H1 (cell line): Measurements from ENCODE around the gene LIN28A. TPM values are rescaled to one million over a fixed set of nuclear protein-coding genes. Genes with fewer than 3 reads are reported as not detected.

Experiments
- CTCF ChIA-PET: fragments of 300-600 bp; sonication (Branson Sonifier 250); formaldehyde crosslinking; loops from one replicate; lab custom pipeline; 2021; ENCODE audit not compliant: partially characterized antibody; lab: Charles Lee
- POLR2A ChIA-PET: fragments of 300-600 bp; sonication (Branson Sonifier 250); formaldehyde crosslinking; loops from one replicate; lab custom pipeline; 2021; ENCODE audit warnings: inconsistent platforms; ENCODE audit not compliant: partially characterized antibody; lab: Charles Lee
- DNase-seq, 2 experiments: peaks; one replicate each; pipeline versions ENCODE4 v3.0.0 to v3.0.0-alpha.2; 2010 to 2022; ENCODE audit warnings: low spot score in 2 of 2, low read depth in 1 of 2, mixed read lengths in 1 of 2
- FAIRE-seq: peaks from 2 replicates; lab custom pipeline; 2011; peaks lifted over from hg19 to GRCh38; lab: Jason Lieb, UNC
- H2AFZ ChIP-seq: 2 replicates; pipeline ENCODE4 v1.8.1; 2012; ENCODE audit warnings: low read length, inconsistent platforms
- H2AK5ac ChIP-seq: 2 replicates; pipeline ENCODE4 v1.6.1; 2013; ENCODE audit warnings: low read depth, low read length
- H2BK120ac ChIP-seq: replicated peaks from 2 replicates; pipeline ENCODE3; 2013; ENCODE audit warnings: low read depth, low read length, inconsistent platforms
- H2BK12ac ChIP-seq: 2 replicates; pipeline ENCODE4 v1.6.1; 2013; ENCODE audit warnings: low read depth, low read length
- H2BK15ac ChIP-seq: 2 replicates; pipeline ENCODE4 v1.6.1; 2013; ENCODE audit warnings: low read length
- H2BK20ac ChIP-seq: 2 replicates; pipeline ENCODE4 v1.6.1; 2013; ENCODE audit warnings: low read length
- H2BK5ac ChIP-seq: 2 replicates; pipeline ENCODE4 v1.6.1; 2013; ENCODE audit warnings: low read depth, low read length
- H3K14ac ChIP-seq: 2 replicates; pipeline ENCODE4 v1.6.1; 2013; ENCODE audit warnings: inconsistent platforms; ENCODE audit not compliant: insufficient read length
- H3K18ac ChIP-seq: 2 replicates; pipeline ENCODE4 v1.6.1; 2013; ENCODE audit warnings: low read length; ENCODE audit errors: extremely low read depth
- H3K23ac ChIP-seq: 2 replicates; pipeline ENCODE4 v1.6.1; 2013; ENCODE audit warnings: inconsistent platforms; ENCODE audit not compliant: insufficient read length
- H3K23me2 ChIP-seq: 2 replicates; pipeline ENCODE4 v1.6.1; 2013; ENCODE audit warnings: low read depth, low read length
- H3K27ac ChIP-seq: 2 replicates; pipeline ENCODE4 v1.6.1; 2011; ENCODE audit warnings: low read depth, low read length, inconsistent platforms
- H3K27me3 ChIP-seq, 4 experiments: replicated peaks in 1 of 4; 1 replicate in 1 of 4; 2 replicates in 3 of 4; pipeline versions ENCODE4 v1.6.1 to v1.8.1; 2011 to 2013; ENCODE audit warnings: low read length in 3 of 4, mild to moderate bottlenecking in 3 of 4, inconsistent platforms in 2 of 4, mixed read lengths in 2 of 4, moderate library complexity in 1 of 4; ENCODE audit not compliant: control insufficient read depth in 3 of 4, insufficient read depth in 3 of 4; ENCODE audit errors: extremely low read depth in 1 of 4
- H3K36me3 ChIP-seq, 4 experiments: 2 replicates each; pipeline versions ENCODE4 v1.6.1 to v1.8.1; 2011 to 2013; ENCODE audit warnings: mild to moderate bottlenecking in 4 of 4, low read length in 3 of 4, moderate library complexity in 2 of 4, control low read depth in 1 of 4, inconsistent platforms in 1 of 4; ENCODE audit not compliant: insufficient read depth in 4 of 4, control insufficient read depth in 2 of 4
- H3K4ac ChIP-seq: replicated peaks from 2 replicates; pipeline ENCODE3; 2013; ENCODE audit warnings: low read length, low read depth, mixed read lengths, inconsistent platforms; ENCODE audit not compliant: insufficient read length
- H3K4me1 ChIP-seq, 4 experiments: replicated peaks in 1 of 4; 1 replicate in 1 of 4; 2 replicates in 3 of 4; pipeline versions ENCODE4 v1.6.1 to v1.8.1; 2011 to 2013; ENCODE audit warnings: low read length in 3 of 4, inconsistent platforms in 2 of 4, mixed read lengths in 1 of 4; ENCODE audit not compliant: insufficient read depth in 4 of 4, control insufficient read depth in 3 of 4
- H3K4me2 ChIP-seq, 2 experiments: 2 replicates each; pipeline versions ENCODE4 v1.6.1 to v1.8.1; 2011 to 2013; ENCODE audit warnings: low read depth in 2 of 2, low read length in 2 of 2, control low read depth in 1 of 2, inconsistent platforms in 1 of 2, mild to moderate bottlenecking in 1 of 2; ENCODE audit not compliant: insufficient read depth in 1 of 2
- H3K4me3 ChIP-seq, 4 experiments: fragments of 200-600, 300-600 bp in 1 of 4; sonication (generic), shearing (Covaris generic), sonication (Bioruptor Twin) in 1 of 4; 2 replicates each; pipeline versions ENCODE4 v1.5.1 to v1.8.1; 2011 to 2016; ENCODE audit warnings: low read length in 4 of 4, low read depth in 3 of 4, control low read depth in 2 of 4, inconsistent platforms in 2 of 4, mild to moderate bottlenecking in 2 of 4, mixed read lengths in 1 of 4, moderate library complexity in 1 of 4; ENCODE audit not compliant: insufficient read depth in 2 of 4; ENCODE audit errors: extremely low read depth in 1 of 4
- H3K56ac ChIP-seq: replicated peaks from 2 replicates; pipeline ENCODE3; 2013; ENCODE audit warnings: low read depth, mild to moderate bottlenecking, mixed read lengths, low read length, inconsistent platforms; ENCODE audit not compliant: insufficient read length
- H3K79me1 ChIP-seq: 2 replicates; pipeline ENCODE4 v1.6.1; 2013; ENCODE audit warnings: low read depth, low read length, control low read depth
- H3K79me2 ChIP-seq, 2 experiments: 2 replicates each; pipeline versions ENCODE4 v1.6.1 to v1.8.1; 2012 to 2013; ENCODE audit warnings: low read length in 2 of 2, mild to moderate bottlenecking in 2 of 2, inconsistent platforms in 1 of 2; ENCODE audit not compliant: insufficient read depth in 2 of 2, control insufficient read depth in 1 of 2
- H3K9ac ChIP-seq, 4 experiments: replicated peaks in 1 of 4; 1 replicate in 1 of 4; 2 replicates in 3 of 4; pipeline versions ENCODE4 v1.6.1 to v1.8.1; 2011 to 2013; ENCODE audit warnings: low read depth in 3 of 4, low read length in 3 of 4, control low read depth in 2 of 4, mild to moderate bottlenecking in 2 of 4, moderate library complexity in 2 of 4, inconsistent platforms in 1 of 4; ENCODE audit errors: extremely low read depth in 1 of 4
- H3K9me3 ChIP-seq, 2 experiments: 2 replicates each; pipeline versions ENCODE4 v1.6.1 to v1.8.1; 2012 to 2013; ENCODE audit warnings: mild to moderate bottlenecking in 2 of 2, moderate library complexity in 2 of 2, control low read depth in 1 of 2, inconsistent platforms in 1 of 2, low read depth in 1 of 2, low read length in 1 of 2, mixed read lengths in 1 of 2; ENCODE audit not compliant: insufficient read depth in 2 of 2
- H4K20me1 ChIP-seq, 2 experiments: replicated peaks in 1 of 2; 2 replicates each; pipeline versions ENCODE3 to v1.8.1; 2011 to 2013; ENCODE audit warnings: inconsistent platforms in 2 of 2, low read length in 2 of 2, mild to moderate bottlenecking in 1 of 2; ENCODE audit not compliant: insufficient read depth in 2 of 2, control insufficient read depth in 1 of 2
- H4K5ac ChIP-seq: 2 replicates; pipeline ENCODE4 v1.6.1; 2013; ENCODE audit warnings: low read length, low read depth, mixed read lengths, inconsistent platforms; ENCODE audit not compliant: insufficient read length
- H4K8ac ChIP-seq: 2 replicates; pipeline ENCODE4 v1.8.0; 2013; ENCODE audit warnings: mild to moderate bottlenecking, moderate library complexity, low read length, inconsistent platforms; ENCODE audit not compliant: insufficient read depth; ENCODE audit errors: extremely low read depth
- H4K91ac ChIP-seq: replicated peaks from 2 replicates; pipeline ENCODE3; 2013; ENCODE audit warnings: low read length, mixed read lengths, inconsistent platforms; ENCODE audit not compliant: insufficient read length
- CBX5 ChIP-seq: fragments of 300-800, 300-1000 bp; sonication (generic); IDR thresholded peaks from 2 replicates; pipeline ENCODE4 v1.7.1; 2016; ENCODE audit warnings: antibody characterized with exemption, low read length, low read depth
- WGBS, 2 experiments: shearing (Covaris generic) in 1 of 2; methylation state at CpG; one replicate each; pipeline versions ENCODE4 v1.1.6 to v1.1.7; 2013 to 2015; ENCODE audit warnings: low lambda C conversion rate in 2 of 2, mixed read lengths in 2 of 2, inconsistent platforms in 1 of 2, low coverage in 1 of 2, missing lambda C conversion rate in 1 of 2; ENCODE audit not compliant: insufficient replicate concordance in 2 of 2, insufficient coverage in 1 of 2, insufficient read length in 1 of 2; ENCODE audit errors: extremely low coverage in 1 of 2, missing lambda C conversion rate in 1 of 2; 5-methylcytosine and 5-hydroxymethylcytosine counted together
- polyA plus RNA-seq, 7 experiments: library from polyadenylated mRNA; depleted of rRNA in 3 of 7; stranded (reverse) in 5 of 7; unstranded in 2 of 7; fragments of >200 nt in 5 of 7; fragments of 200-250 nt in 2 of 7; gene quantifications; 1 replicate in 5 of 7; 2 replicates in 1 of 7; 4 replicates in 1 of 7; pipeline versions ENCODE4 v1.2.1 to v1.2.3, GENCODE V29; 2011 to 2013; ENCODE audit warnings: missing spikeins in 2 of 7, mixed read lengths in 2 of 7
- total RNA-seq: library from RNA; stranded (reverse); fragmentation: NEBNext Ultra II Directional; extraction: Animal tissue kit (Norgen Biotek cat#: 25700); gene quantifications from 2 replicates; pipeline ENCODE4 v1.2.1, GENCODE V29; 2021

LIN28A gene
- total and polyA plus RNA-seq, 2 of the 8 experiments (the other 6 are each of a cell fraction or from before 2014, with no cell fraction given), result 403 to 1,486 TPM

DNA sequence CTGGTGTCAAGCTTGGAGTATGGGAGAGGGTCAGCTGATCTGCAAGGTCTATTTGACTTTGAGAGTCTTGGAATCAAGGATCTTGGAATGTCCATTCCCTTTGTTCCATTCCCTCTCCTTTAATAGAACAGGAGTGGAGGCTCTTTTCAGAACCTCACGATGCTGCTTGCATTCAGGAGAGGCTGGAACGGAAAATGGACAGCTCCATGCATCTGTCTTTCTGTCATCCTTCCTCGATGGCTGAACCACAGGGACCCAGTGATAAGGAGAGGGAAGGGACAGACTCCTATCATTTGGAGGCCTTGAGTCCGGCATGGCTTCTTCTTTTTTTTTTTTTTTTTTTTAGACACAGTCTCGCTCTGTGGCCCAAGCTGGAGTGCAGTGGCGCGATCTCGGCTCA is 14.9 kb upstream of the LIN28A start:
- Histone ChIP-seq H3K14ac (no peak overlapping the region), H4K20me1 (no peaks in the 10 kb centered on the region), H4K8ac (no peak overlapping the region), H3K27ac (no peak overlapping the region), H3K27me3 (no peaks in the 10 kb centered on the region), H3K23me2 (no peaks in the 10 kb centered on the region; the same call in 1 of the 2 replicates), H3K4me2 (no peak overlapping the region), H3K4ac (no peak overlapping the region), H2AFZ (no peak overlapping the region), H2BK20ac (no peak overlapping the region), H3K79me2 (no peaks in the 10 kb centered on the region), H2AK5ac (no peak overlapping the region), H3K4me3 (no peak overlapping the region), H4K5ac (no peak overlapping the region), H2BK120ac (no peak overlapping the region), H3K18ac (no peak overlapping the region), H3K79me1 (no peaks in the 10 kb centered on the region), H2BK12ac (no peak overlapping the region), H3K36me3 (no peaks in the 10 kb centered on the region), H3K9me3 (no peaks in the 10 kb centered on the region), H3K4me1 (peaks cover 1 to 5% (median 3%) of the 10 kb centered on the region in 4 experiments; a peak in 6 of 7 replicates), H2BK15ac (0 out of 2 replicates have a peak overlapping the region, but pooled peaks have one; percentile 83), H3K56ac (no peak overlapping the region), H2BK5ac (no peak overlapping the region), H3K23ac (no peak overlapping the region), H3K9ac (no peak overlapping the region), H4K91ac (no peak overlapping the region)
- WGBS, 2 experiments, result 94% methylated on average over 7 of the region's 8 CpGs; no CpG with 5 or more reads in 1 of the 2 experiments
- POLR2A ChIA-PET, result interaction anchor here (12.4 to 15.3 kb wide), 2 partner anchors 15 to 22 kb away, joined by 95 to 166 read pairs; partner anchors contain the start of gene LIN28A
- TF ChIP-seq CBX5, result no peak
- FAIRE-seq (no peak), DNase-seq (no peak)
- CTCF ChIA-PET, result interaction anchor here (0.6 to 4.6 kb wide), 27 partner anchors 9 to 190 kb away, joined by 3 to 27 read pairs (median 5); partner anchors contain the start of genes DHDDS, LIN28A and SH3BGRL3
